ENCODE data around the gene MTG2.
A peak's percentile ranks its signal among the peaks of the same experiment; 100 is the strongest.

The MTG2 gene

DNA sequence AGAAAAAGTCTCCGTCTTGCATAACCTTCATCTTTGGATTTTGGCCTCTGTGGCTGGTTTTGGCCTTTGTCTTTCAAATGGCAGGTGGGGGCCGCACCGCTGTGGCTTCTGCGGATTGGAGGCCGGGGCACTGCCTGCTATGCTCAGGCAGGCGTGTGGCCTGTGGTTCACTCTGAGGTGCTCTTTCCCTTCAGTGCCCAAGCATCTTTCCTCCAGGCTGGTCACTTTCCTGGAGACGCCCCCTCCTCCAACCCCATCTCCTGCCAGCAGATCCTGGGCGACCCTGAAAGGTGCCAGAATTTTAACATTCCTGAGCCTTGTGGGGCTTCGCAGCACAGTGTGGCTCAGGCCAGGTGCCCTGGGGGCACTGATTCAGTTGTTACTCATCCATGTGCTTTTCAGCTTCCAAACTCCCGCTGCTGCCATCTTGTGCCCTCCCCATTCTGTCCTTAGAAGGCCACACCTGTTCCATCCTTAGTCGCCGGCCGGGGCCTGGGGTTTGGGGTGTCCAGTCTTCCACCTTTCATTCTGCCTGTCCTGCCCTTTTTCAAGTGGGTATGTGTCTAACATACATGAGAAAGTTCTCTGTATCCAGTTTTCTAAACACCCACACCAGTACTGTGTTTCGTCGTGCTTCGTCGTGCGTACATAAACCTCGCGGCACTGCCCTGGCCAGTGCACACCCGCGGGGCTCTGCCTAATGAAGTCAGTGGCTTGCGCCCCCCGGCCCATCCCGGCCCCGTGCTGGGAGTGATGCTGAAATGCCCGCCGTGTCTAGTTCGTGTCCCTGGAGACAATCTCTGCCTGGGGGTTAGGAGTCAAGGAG, 27.2 kb upstream of the MTG2 start:
- no peak overlapping the region for H3K27ac ChIP-seq (ENCODE audit: low read depth, low read length)
- H3K27me3 ChIP-seq (ENCODE audit: control insufficient read depth, low read length), result no peaks in the 10 kb centered on the region
- no peak overlapping the region for H3K4me2 ChIP-seq (ENCODE audit: low read length)
- H3K4me3 ChIP-seq (ENCODE audit: low read length), result no peak overlapping the region
- H3K79me2 ChIP-seq (ENCODE audit: control insufficient read depth, low read length), result peaks cover 82% of the 10 kb centered on the region
- H3K9me2 ChIP-seq (replicated peaks; ENCODE audit: control insufficient read depth, low read length), result no peaks in the 10 kb centered on the region
- no peaks in the 10 kb centered on the region; the same call in 1 of the 2 replicates for H4K20me1 ChIP-seq (ENCODE audit: control insufficient read depth, insufficient read depth, low read depth, low read length)
- H3F3A ChIP-seq (ENCODE audit: control insufficient read depth, insufficient read depth), result no peaks in the 10 kb centered on the region
- no peaks in the 10 kb centered on the region for H3K9me3 ChIP-seq (ENCODE audit: control insufficient read depth, insufficient read depth, low read length)
- H3K36me3 ChIP-seq (ENCODE audit: control insufficient read depth, low read length), result peaks cover 8% of the 10 kb centered on the region; the same call in 1 of the 2 replicates
- H3K4me1 ChIP-seq (ENCODE audit: control insufficient read depth, low read length), result no peaks in the 10 kb centered on the region
- TF ChIP-seq, protein P1, sequence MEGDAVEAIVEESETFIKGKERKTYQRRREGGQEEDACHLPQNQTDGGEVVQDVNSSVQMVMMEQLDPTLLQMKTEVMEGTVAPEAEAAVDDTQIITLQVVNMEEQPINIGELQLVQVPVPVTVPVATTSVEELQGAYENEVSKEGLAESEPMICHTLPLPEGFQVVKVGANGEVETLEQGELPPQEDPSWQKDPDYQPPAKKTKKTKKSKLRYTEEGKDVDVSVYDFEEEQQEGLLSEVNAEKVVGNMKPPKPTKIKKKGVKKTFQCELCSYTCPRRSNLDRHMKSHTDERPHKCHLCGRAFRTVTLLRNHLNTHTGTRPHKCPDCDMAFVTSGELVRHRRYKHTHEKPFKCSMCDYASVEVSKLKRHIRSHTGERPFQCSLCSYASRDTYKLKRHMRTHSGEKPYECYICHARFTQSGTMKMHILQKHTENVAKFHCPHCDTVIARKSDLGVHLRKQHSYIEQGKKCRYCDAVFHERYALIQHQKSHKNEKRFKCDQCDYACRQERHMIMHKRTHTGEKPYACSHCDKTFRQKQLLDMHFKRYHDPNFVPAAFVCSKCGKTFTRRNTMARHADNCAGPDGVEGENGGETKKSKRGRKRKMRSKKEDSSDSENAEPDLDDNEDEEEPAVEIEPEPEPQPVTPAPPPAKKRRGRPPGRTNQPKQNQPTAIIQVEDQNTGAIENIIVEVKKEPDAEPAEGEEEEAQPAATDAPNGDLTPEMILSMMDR (IDR thresholded peaks at IDR 0.05; ENCODE audit: low read depth, low read length, poor library complexity, severe bottlenecking), result no peak
- no peak for TF ChIP-seq EZH2phosphoT487 (IDR thresholded peaks at IDR 0.05; ENCODE audit: borderline replicate concordance, low read length)

DNA sequence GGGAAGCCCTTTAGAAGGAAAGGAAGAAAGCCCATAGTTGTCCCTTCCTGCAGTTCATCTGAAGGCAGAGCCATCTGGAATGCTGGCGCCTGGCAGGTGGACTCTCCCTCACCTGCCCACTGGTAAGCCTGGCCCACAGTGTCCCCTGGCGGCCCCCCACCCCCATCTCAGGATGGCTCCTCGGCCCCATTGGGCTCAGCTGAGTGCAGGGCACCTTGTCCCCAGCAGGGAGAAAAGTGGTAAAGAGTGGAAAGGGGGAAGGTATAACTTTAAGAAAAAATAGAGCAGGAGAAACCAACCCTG, 26.6 kb upstream of the MTG2 start:
- Histone ChIP-seq H3K4me2 (ENCODE audit: low read length) (no peak overlapping the region), H3F3A (ENCODE audit: control insufficient read depth, insufficient read depth) (no peaks in the 10 kb centered on the region), H3K4me1 (ENCODE audit: control insufficient read depth, low read length) (no peaks in the 10 kb centered on the region), H3K27me3 (ENCODE audit: control insufficient read depth, low read length) (no peaks in the 10 kb centered on the region), H3K27ac (ENCODE audit: low read depth, low read length) (no peak overlapping the region), H3K9me3 (ENCODE audit: control insufficient read depth, insufficient read depth, low read length) (no peaks in the 10 kb centered on the region), H3K4me3 (ENCODE audit: low read length) (no peak overlapping the region), H3K79me2 (ENCODE audit: control insufficient read depth, low read length) (peaks cover 76% of the 10 kb centered on the region), H4K20me1 (ENCODE audit: control insufficient read depth, insufficient read depth, low read depth, low read length) (no peaks in the 10 kb centered on the region; the same call in 1 of the 2 replicates), H3K36me3 (ENCODE audit: control insufficient read depth, low read length) (peaks cover 8% of the 10 kb centered on the region; the same call in 1 of the 2 replicates), H3K9me2 (replicated peaks; ENCODE audit: control insufficient read depth, low read length) (no peaks in the 10 kb centered on the region)
- TF ChIP-seq EZH2phosphoT487 (IDR thresholded peaks at IDR 0.05; ENCODE audit: borderline replicate concordance, low read length), result no peak
- TF ChIP-seq, protein P1 (IDR thresholded peaks at IDR 0.05; ENCODE audit: low read depth, low read length, poor library complexity, severe bottlenecking), result no peak

DNA sequence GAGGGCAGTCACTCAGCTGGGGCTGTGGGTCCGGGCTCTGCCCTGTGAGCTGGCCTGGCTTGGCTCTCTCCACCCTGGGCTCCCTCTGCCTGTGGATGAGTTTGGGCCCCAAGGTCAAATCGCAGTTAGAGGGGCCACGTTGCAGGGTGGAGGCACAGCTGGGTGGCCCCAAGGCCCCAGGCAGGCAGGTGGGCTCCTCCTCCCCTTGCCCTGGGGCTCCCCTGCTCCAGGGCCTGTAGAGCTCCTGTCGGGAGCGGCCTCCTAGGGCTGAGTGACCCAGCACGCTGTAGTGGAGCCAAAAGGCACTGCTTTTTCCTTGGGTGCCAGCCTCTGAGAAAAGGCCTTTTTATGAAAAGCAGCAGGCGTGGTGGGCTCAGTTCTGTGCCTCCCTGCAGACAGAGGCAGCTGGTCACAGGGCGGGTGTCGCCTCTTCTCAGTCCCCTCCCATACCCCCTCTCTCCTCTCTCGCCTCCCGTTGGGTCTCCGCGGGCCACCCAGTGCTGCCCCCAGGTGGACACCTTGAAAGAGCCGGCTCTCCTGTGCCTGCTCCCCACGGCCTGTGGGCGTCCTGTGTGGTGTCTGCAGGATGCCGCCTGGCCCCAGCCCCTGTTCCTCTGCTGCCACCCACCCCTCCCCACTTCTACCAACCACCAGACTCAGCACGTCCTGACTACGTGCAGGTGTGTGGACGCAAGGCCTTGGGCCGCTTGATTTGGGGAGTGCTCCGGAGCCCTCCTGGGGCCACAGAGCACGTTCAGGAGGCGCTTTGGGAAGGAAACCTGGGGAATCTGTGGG, 26.0 kb upstream of the MTG2 start:
- Histone ChIP-seq H3K27ac (ENCODE audit: low read depth, low read length) (no peak overlapping the region), H4K20me1 (ENCODE audit: control insufficient read depth, insufficient read depth, low read depth, low read length) (no peaks in the 10 kb centered on the region; the same call in 1 of the 2 replicates), H3K9me2 (replicated peaks; ENCODE audit: control insufficient read depth, low read length) (no peaks in the 10 kb centered on the region)

More for the DNA sequence above, 26.0 kb upstream of the MTG2 start:
- Histone ChIP-seq H3K4me2 (ENCODE audit: low read length) (no peak overlapping the region), H3K9me3 (ENCODE audit: control insufficient read depth, insufficient read depth, low read length) (no peaks in the 10 kb centered on the region), H3K27me3 (ENCODE audit: control insufficient read depth, low read length) (no peaks in the 10 kb centered on the region), H3K4me1 (ENCODE audit: control insufficient read depth, low read length) (no peaks in the 10 kb centered on the region), H3K4me3 (ENCODE audit: low read length) (no peak overlapping the region), H3F3A (ENCODE audit: control insufficient read depth, insufficient read depth) (no peaks in the 10 kb centered on the region), H3K36me3 (ENCODE audit: control insufficient read depth, low read length) (peaks cover 12% of the 10 kb centered on the region; the same call in 1 of the 2 replicates), H3K79me2 (ENCODE audit: control insufficient read depth, low read length) (peaks cover 71% of the 10 kb centered on the region)
- TF ChIP-seq, protein P1 (IDR thresholded peaks at IDR 0.05; ENCODE audit: low read depth, low read length, poor library complexity, severe bottlenecking), result peak; percentile 79
- no peak for TF ChIP-seq EZH2phosphoT487 (IDR thresholded peaks at IDR 0.05; ENCODE audit: borderline replicate concordance, low read length)
